Mammary microvascular endothelial cell (primary cell): ENCODE measurements around the gene PHAF1. TPM values are rescaled to one million over a fixed set of nuclear protein-coding genes. Genes with fewer than 3 reads are reported as not detected.

Experiments
- total RNA-seq: library from RNA; depleted of rRNA; stranded (reverse); fragments of >200 nt; gene quantifications from 2 replicates; pipeline ENCODE4 v1.2.3, GENCODE V29; 2015

PHAF1 gene
- 12.1 and 13.1 TPM in 2 replicates for total RNA-seq

GRCh38 chr16:67109407-67110135, at the start of gene PHAF1:
TSS of gene PHAF1 (plus strand) at chr16:67109941. CDS start at chr16:67110176, 235 bp downstream.

GRCh38 chr16:67150833-67151396, 41.2 kb downstream of the PHAF1 start, which contains the start of gene B3GNT9:
TSS of gene B3GNT9 (minus strand) at chr16:67150998. CDS start at chr16:67150485, 513 bp downstream.

GRCh38 chr16:67164599-67165061, 54.9 kb downstream of the PHAF1 start, which contains the start of gene HSF4:
TSS of gene HSF4 (plus strand) at chr16:67164745. CDS start at chr16:67164812, 67 bp downstream.

GRCh38 chr16:67170168-67170948, 60.6 kb downstream of the PHAF1 start, which contains the start of gene NOL3:
TSS of gene NOL3 (plus strand) at chr16:67170538.

GRCh38 chr16:67183627-67184452, 74.1 kb downstream of the PHAF1 start, which contains the start of gene MATCAP1:
TSS of gene MATCAP1 (minus strand) at chr16:67183963. CDS start at chr16:67180610, 3,353 bp downstream.

GRCh38 chr16:67190041-67190440, 80.3 kb downstream of the PHAF1 start, which contains the start of gene EXOC3L1:
TSS of gene EXOC3L1 (minus strand) at chr16:67190136. CDS start at chr16:67189676, 460 bp downstream.

GRCh38 chr16:67191995-67192681, 82.4 kb downstream of the PHAF1 start, which contains the start of gene E2F4:
TSS of gene E2F4 (plus strand) at chr16:67192155. CDS start at chr16:67192228, 73 bp downstream.

Other genes with a start within 250 kb of the PHAF1 start
- gene PDP2, start 229.4 kb upstream of the PHAF1 start, total RNA-seq, result 2.4 TPM in 2 replicates
- gene CDH16, start 191.1 kb upstream of the PHAF1 start, total RNA-seq, result not detected in 2 replicates
- gene RRAD, start 184.4 kb upstream of the PHAF1 start, total RNA-seq, result 2.3 and 2.4 TPM in 2 replicates
- 105 and 128 TPM in 2 replicates for gene CIAO2B, start 175.5 kb upstream of the PHAF1 start, total RNA-seq
- gene CES2, start 174.4 kb upstream of the PHAF1 start, total RNA-seq, result 18.2 and 24.2 TPM in 2 replicates
- not detected in 2 replicates for gene CES3, start 148.7 kb upstream of the PHAF1 start, total RNA-seq
- gene CES4A, start 121.4 kb upstream of the PHAF1 start, total RNA-seq, result 0.33 TPM in 1 of 2 replicates, not detected in the other
- gene CBFB, start 80.8 kb upstream of the PHAF1 start, total RNA-seq, result 55.3 and 62.4 TPM in 2 replicates
- 2.2 and 4.6 TPM in 2 replicates for gene B3GNT9, start 41.1 kb downstream of the PHAF1 start, total RNA-seq
- gene TRADD, start 50.0 kb downstream of the PHAF1 start, total RNA-seq, result 35.2 and 35.8 TPM in 2 replicates
- gene FBXL8, start 50.0 kb downstream of the PHAF1 start, total RNA-seq, result 8.2 and 10.6 TPM in 2 replicates
- gene HSF4, start 54.8 kb downstream of the PHAF1 start, total RNA-seq, result 0.40 and 2.0 TPM in 2 replicates
- 9.3 and 12.7 TPM in 2 replicates for gene NOL3, start 60.6 kb downstream of the PHAF1 start, total RNA-seq
- 4.2 and 7.1 TPM in 2 replicates for gene MATCAP1, start 74.0 kb downstream of the PHAF1 start, total RNA-seq
- gene EXOC3L1, start 80.2 kb downstream of the PHAF1 start, total RNA-seq, result 9.4 and 13.3 TPM in 2 replicates
- gene E2F4, start 82.2 kb downstream of the PHAF1 start, total RNA-seq, result 89.3 and 111 TPM in 2 replicates
- gene ELMO3, start 89.2 kb downstream of the PHAF1 start, total RNA-seq, result 0.60 and 0.98 TPM in 2 replicates
- gene TMEM208, start 117.2 kb downstream of the PHAF1 start, total RNA-seq, result 32.9 and 34.8 TPM in 2 replicates
- 29.2 and 33.3 TPM in 2 replicates for gene FHOD1, start 137.5 kb downstream of the PHAF1 start, total RNA-seq
- 0.07 and 0.20 TPM in 2 replicates for gene SLC9A5, start 139.0 kb downstream of the PHAF1 start, total RNA-seq
- 26.1 and 36.1 TPM in 2 replicates for gene PLEKHG4, start 169.6 kb downstream of the PHAF1 start, total RNA-seq
- gene KCTD19, start 216.8 kb downstream of the PHAF1 start, total RNA-seq, result under 0.01 TPM in 1 of 2 replicates, not detected in the other
- gene LRRC36, start 216.9 kb downstream of the PHAF1 start, total RNA-seq, result 0.39 and 0.40 TPM in 2 replicates